H9 (cell line): ENCODE results near the gene FANK1. TPM values are rescaled to one million over a fixed set of nuclear protein-coding genes. Genes with fewer than 3 reads are reported as not detected.

ENCODE experiments used
- DNase-seq: peaks from one replicate; pipeline ENCODE4 v3.0.0-alpha.2; 2017
- H2AFZ ChIP-seq: one replicate; pipeline ENCODE4 v1.6.1; 2013; ENCODE audit warnings: mild to moderate bottlenecking, low read length, control low read depth, moderate library complexity
- H2AK5ac ChIP-seq: 2 replicates; pipeline ENCODE4 v1.6.1; 2013; ENCODE audit warnings: low read length, control low read depth, mixed read lengths; ENCODE audit not compliant: insufficient read length
- H2BK120ac ChIP-seq: one replicate; pipeline ENCODE4 v1.6.1; 2013; ENCODE audit warnings: low read depth, mild to moderate bottlenecking, low read length, control low read depth, inconsistent platforms; ENCODE audit not compliant: poor library complexity, severe bottlenecking
- H2BK12ac ChIP-seq: 2 replicates; pipeline ENCODE4 v1.6.1; 2013; ENCODE audit warnings: low read length, control low read depth, mixed read lengths, low read depth; ENCODE audit not compliant: insufficient read length
- H2BK15ac ChIP-seq: 2 replicates; pipeline ENCODE4 v1.6.1; 2013; ENCODE audit warnings: low read depth, low read length, control low read depth
- H2BK20ac ChIP-seq: one replicate; pipeline ENCODE4 v1.6.1; 2013; ENCODE audit warnings: low read depth, mild to moderate bottlenecking, low read length, control low read depth, inconsistent platforms; ENCODE audit not compliant: poor library complexity, severe bottlenecking
- H2BK5ac ChIP-seq: 2 replicates; pipeline ENCODE4 v1.6.1; 2013; ENCODE audit warnings: low read length, control low read depth, mixed read lengths; ENCODE audit not compliant: insufficient read length
- H3K14ac ChIP-seq: 2 replicates; pipeline ENCODE4 v1.6.1; 2013; ENCODE audit warnings: low read length, control low read depth; ENCODE audit not compliant: insufficient read depth
- H3K18ac ChIP-seq: 2 replicates; pipeline ENCODE4 v1.6.1; 2013; ENCODE audit warnings: low read depth, mild to moderate bottlenecking, mixed read lengths, low read length, control low read depth; ENCODE audit not compliant: insufficient read length
- H3K23ac ChIP-seq: 2 replicates; pipeline ENCODE4 v1.6.1; 2013; ENCODE audit warnings: low read length, control low read depth, mixed read lengths, low read depth; ENCODE audit not compliant: insufficient read length
- H3K23me2 ChIP-seq: 2 replicates; pipeline ENCODE4 v1.6.1; 2013; ENCODE audit warnings: low read depth, mild to moderate bottlenecking, mixed read lengths, low read length, control low read depth; ENCODE audit not compliant: insufficient read length, poor library complexity, severe bottlenecking
- H3K27ac ChIP-seq: 2 replicates; pipeline ENCODE4 v1.5.1; 2013; ENCODE audit warnings: low read length, control low read depth, mixed read lengths, low read depth; ENCODE audit not compliant: insufficient read length
- H3K27me3 ChIP-seq: 2 replicates; pipeline ENCODE4 v1.6.1; 2013; ENCODE audit warnings: low read length, control low read depth, inconsistent platforms; ENCODE audit not compliant: insufficient read depth
- H3K4ac ChIP-seq: 2 replicates; pipeline ENCODE4 v1.6.1; 2013; ENCODE audit warnings: low read depth, mild to moderate bottlenecking, control low read depth, inconsistent platforms, low read length, moderate library complexity
- H3K4me1 ChIP-seq: 2 replicates; pipeline ENCODE4 v1.6.1; 2013; ENCODE audit warnings: low read length, control low read depth, inconsistent platforms; ENCODE audit not compliant: insufficient read depth
- H3K4me2 ChIP-seq: 2 replicates; pipeline ENCODE4 v1.6.1; 2013; ENCODE audit warnings: low read length, control low read depth, mixed read lengths; ENCODE audit not compliant: insufficient read length, insufficient read depth
- H3K56ac ChIP-seq: 2 replicates; pipeline ENCODE4 v1.6.1; 2013; ENCODE audit warnings: low read depth, mild to moderate bottlenecking, mixed read lengths, low read length, control low read depth; ENCODE audit not compliant: insufficient read length
- H3K79me1 ChIP-seq: 2 replicates; pipeline ENCODE4 v1.6.1; 2013; ENCODE audit warnings: low read depth, mild to moderate bottlenecking, moderate library complexity, low read length, control low read depth, inconsistent platforms; ENCODE audit not compliant: insufficient read depth, poor library complexity, severe bottlenecking
- H3K79me2 ChIP-seq: 2 replicates; pipeline ENCODE4 v1.6.1; 2013; ENCODE audit warnings: low read length, control low read depth, inconsistent platforms; ENCODE audit not compliant: insufficient read depth
- H3K9ac ChIP-seq: 2 replicates; pipeline ENCODE4 v1.6.1; 2013; ENCODE audit warnings: low read length, control low read depth, mixed read lengths; ENCODE audit not compliant: insufficient read length; ENCODE audit errors: extremely low read depth
- H3K9me3 ChIP-seq: one replicate; pipeline ENCODE4 v1.6.1; 2013; ENCODE audit warnings: low read depth, low read length, inconsistent platforms; ENCODE audit not compliant: control insufficient read depth
- H3T11ph ChIP-seq: one replicate; pipeline ENCODE4 v1.6.1; 2013; ENCODE audit warnings: mild to moderate bottlenecking, low read length, control low read depth, inconsistent platforms
- H4K20me1 ChIP-seq: one replicate; pipeline ENCODE4 v1.6.1; 2013; ENCODE audit not compliant: control insufficient read depth, insufficient read length, insufficient read depth
- H4K5ac ChIP-seq: 2 replicates; pipeline ENCODE4 v1.6.1; 2013; ENCODE audit warnings: low read depth, mild to moderate bottlenecking, mixed read lengths, low read length, control low read depth; ENCODE audit not compliant: insufficient read length
- H4K8ac ChIP-seq: replicated peaks from 2 replicates; pipeline ENCODE4 v1.6.1; 2013; ENCODE audit warnings: low read length, control low read depth, mixed read lengths, low read depth; ENCODE audit not compliant: insufficient read length
- H4K91ac ChIP-seq: 2 replicates; pipeline ENCODE4 v1.6.1; 2013; ENCODE audit warnings: low read depth, mild to moderate bottlenecking, moderate library complexity, mixed read lengths, low read length, control low read depth; ENCODE audit not compliant: insufficient read length
- H3K27ac Mint-ChIP-seq, 3 experiments: 2 replicates in 2 of 3; 3 replicates in 1 of 3; pipeline ENCODE4 v1.8.0; 2020 to 2021; ENCODE audit warnings: mixed read lengths in 3 of 3, mild to moderate bottlenecking in 1 of 3, moderate library complexity in 1 of 3
- H3K27me3 Mint-ChIP-seq: 2 replicates; pipeline ENCODE4 v1.8.0; 2021; ENCODE audit warnings: low read depth, mild to moderate bottlenecking, moderate library complexity, mixed read lengths
- H3K36me3 Mint-ChIP-seq, 3 experiments: 2 replicates in 2 of 3; 3 replicates in 1 of 3; pipeline ENCODE4 v1.8.0; 2020 to 2021; ENCODE audit warnings: low read depth in 3 of 3, mixed read lengths in 3 of 3; ENCODE audit not compliant: insufficient read depth in 1 of 3
- H3K4me1 Mint-ChIP-seq, 2 experiments: 2 replicates each; pipeline ENCODE4 v1.8.0; 2020; ENCODE audit warnings: mixed read lengths in 2 of 2
- H3K4me3 Mint-ChIP-seq, 2 experiments: 2 replicates in 1 of 2; 3 replicates in 1 of 2; pipeline ENCODE4 v1.8.0; 2020 to 2021; ENCODE audit warnings: mild to moderate bottlenecking in 2 of 2, mixed read lengths in 2 of 2, moderate library complexity in 1 of 2
- H3K9me3 Mint-ChIP-seq, 2 experiments: 2 replicates in 1 of 2; 3 replicates in 1 of 2; pipeline ENCODE4 v1.8.0; 2020; ENCODE audit warnings: mild to moderate bottlenecking in 2 of 2, mixed read lengths in 2 of 2, moderate library complexity in 1 of 2
- WGBS: extraction: QIAGEN DNeasy Blood & Tissue Kit; methylation state at CpG from one replicate; pipeline ENCODE4 v1.1.7; 2013; ENCODE audit warnings: missing lambda C conversion rate, low lambda C conversion rate, mixed read lengths; ENCODE audit not compliant: insufficient read length; ENCODE audit errors: extremely low coverage; 5-methylcytosine and 5-hydroxymethylcytosine counted together
- total RNA-seq: library from RNA; stranded (reverse); gene quantifications from 2 replicates; pipeline ENCODE4 v1.2.1, GENCODE V29; 2021
- TF ChIP-seq, protein P1 (sequence below): fragments of 200-600 bp; sonication (generic); conservative IDR thresholded peaks from 3 replicates; pipeline ENCODE4 v1.8.0; 2021; ENCODE audit warnings: antibody characterized with exemption, mild to moderate bottlenecking

The FANK1 gene
- total RNA-seq, 1 experiment from 2014 or later: 0.68 TPM

DNA sequence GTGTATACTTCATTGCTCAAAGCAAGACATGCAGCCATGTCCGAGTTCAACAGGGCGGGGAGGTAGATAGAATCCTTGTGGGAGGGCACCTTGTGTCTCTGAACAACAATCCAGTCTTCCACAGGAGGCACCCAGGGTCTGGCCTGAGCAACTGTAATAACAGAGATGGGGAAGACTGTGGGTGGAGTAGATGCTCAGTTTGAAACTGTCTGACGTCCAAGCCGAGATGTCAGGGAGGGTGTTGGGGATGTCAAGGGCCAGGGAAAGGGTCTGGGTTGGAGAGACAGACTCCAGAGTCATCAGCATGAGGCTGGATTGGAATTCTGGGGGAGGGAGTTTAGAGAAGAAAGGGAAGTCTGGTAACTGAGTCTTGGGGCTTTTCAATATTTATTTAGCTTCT lies 88.0 kb downstream of the FANK1 start:
- H3K9me3 Mint-ChIP-seq: no peaks in the 10 kb centered on the region
- H2AK5ac ChIP-seq: no peak overlapping the region
- no peak for DNase-seq
- H3K27me3 Mint-ChIP-seq: peaks cover 2% of the 10 kb centered on the region; the same call in 1 of the 2 replicates
- H3T11ph ChIP-seq: no peak overlapping the region
- H3K23ac ChIP-seq: no peak overlapping the region
- no peak overlapping the region for H2AFZ ChIP-seq
- WGBS: no CpG with 5 or more reads among the region's 4 CpGs
- TF ChIP-seq, protein P1, sequence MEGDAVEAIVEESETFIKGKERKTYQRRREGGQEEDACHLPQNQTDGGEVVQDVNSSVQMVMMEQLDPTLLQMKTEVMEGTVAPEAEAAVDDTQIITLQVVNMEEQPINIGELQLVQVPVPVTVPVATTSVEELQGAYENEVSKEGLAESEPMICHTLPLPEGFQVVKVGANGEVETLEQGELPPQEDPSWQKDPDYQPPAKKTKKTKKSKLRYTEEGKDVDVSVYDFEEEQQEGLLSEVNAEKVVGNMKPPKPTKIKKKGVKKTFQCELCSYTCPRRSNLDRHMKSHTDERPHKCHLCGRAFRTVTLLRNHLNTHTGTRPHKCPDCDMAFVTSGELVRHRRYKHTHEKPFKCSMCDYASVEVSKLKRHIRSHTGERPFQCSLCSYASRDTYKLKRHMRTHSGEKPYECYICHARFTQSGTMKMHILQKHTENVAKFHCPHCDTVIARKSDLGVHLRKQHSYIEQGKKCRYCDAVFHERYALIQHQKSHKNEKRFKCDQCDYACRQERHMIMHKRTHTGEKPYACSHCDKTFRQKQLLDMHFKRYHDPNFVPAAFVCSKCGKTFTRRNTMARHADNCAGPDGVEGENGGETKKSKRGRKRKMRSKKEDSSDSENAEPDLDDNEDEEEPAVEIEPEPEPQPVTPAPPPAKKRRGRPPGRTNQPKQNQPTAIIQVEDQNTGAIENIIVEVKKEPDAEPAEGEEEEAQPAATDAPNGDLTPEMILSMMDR: no peak
- no peak overlapping the region for H4K91ac ChIP-seq
- no peak overlapping the region for H3K4me3 Mint-ChIP-seq
- H3K4ac ChIP-seq: no peak overlapping the region
- H3K27me3 ChIP-seq: no peaks in the 10 kb centered on the region
- H3K4me1 ChIP-seq: no peaks in the 10 kb centered on the region; the same call in 1 of the 2 replicates
- no peak overlapping the region for H3K14ac ChIP-seq
- H3K4me2 ChIP-seq: no peak overlapping the region
- no peak overlapping the region for H3K9ac ChIP-seq
- no peaks in the 10 kb centered on the region for H3K23me2 ChIP-seq
- peaks cover 29 to 31% of the 10 kb centered on the region in 2 experiments for H3K4me1 Mint-ChIP-seq
- no peak overlapping the region for H2BK20ac ChIP-seq
- H3K79me1 ChIP-seq: no peaks in the 10 kb centered on the region
- no peak overlapping the region for H2BK5ac ChIP-seq
- H2BK15ac ChIP-seq: no peak overlapping the region
- H3K27ac Mint-ChIP-seq: peak overlapping the region in 1 of 3 experiments; percentile 39; a peak in 1 of 7 replicates
- no peak overlapping the region for H3K56ac ChIP-seq
- no peak overlapping the region for H3K27ac ChIP-seq
- no peak overlapping the region for H3K18ac ChIP-seq
- no peaks in the 10 kb centered on the region for H4K20me1 ChIP-seq
- no peak overlapping the region for H4K5ac ChIP-seq
- no peak overlapping the region for H2BK12ac ChIP-seq
- H4K8ac ChIP-seq: no peak overlapping the region
- H3K36me3 Mint-ChIP-seq: no peaks in the 10 kb centered on the region
- H2BK120ac ChIP-seq: no peak overlapping the region
- H3K79me2 ChIP-seq: no peaks in the 10 kb centered on the region
- no peaks in the 10 kb centered on the region for H3K9me3 ChIP-seq
